Activated CD4-positive, alpha-beta memory T cell treated with anti-CD3 and anti-CD28 coated beads for 36 hours (primary cell): Measurements from ENCODE around the gene ARHGAP44. TPM values are rescaled to one million over a fixed set of nuclear protein-coding genes. Genes with fewer than 3 reads are reported as not detected.
"Not testable (repeated sequence)": the region's sequence is repeated elsewhere in the genome, so short reads cannot be mapped to it uniquely, and the experiment has no call there.

Experiments
- CTCF ChIA-PET: fragments of 350-600 bp; sonication (Branson Sonifier 250); formaldehyde crosslinking; loops from one replicate; lab custom pipeline; 2021; ENCODE audit warnings: antibody characterized with exemption, inconsistent platforms; lab: Charles Lee
- POLR2A ChIA-PET: fragments of 350-600 bp; sonication (Branson Sonifier 250); formaldehyde crosslinking; loops from one replicate; lab custom pipeline; 2021; ENCODE audit warnings: antibody characterized with exemption; lab: Charles Lee
- DNase-seq: peaks from one replicate; pipeline ENCODE4 v3.0.0-alpha.2; 2020
- H3K27ac Mint-ChIP-seq: one replicate; pipeline ENCODE4 v1.8.0; 2021; ENCODE audit warnings: mixed read lengths
- H3K27me3 Mint-ChIP-seq: one replicate; pipeline ENCODE4 v1.8.0; 2021; ENCODE audit warnings: mixed read lengths
- H3K36me3 Mint-ChIP-seq: one replicate; pipeline ENCODE4 v1.8.0; 2021; ENCODE audit warnings: mixed read lengths
- H3K4me1 Mint-ChIP-seq: one replicate; pipeline ENCODE4 v1.8.0; 2021; ENCODE audit warnings: low read depth, mixed read lengths
- H3K4me3 Mint-ChIP-seq: one replicate; pipeline ENCODE4 v1.8.0; 2021; ENCODE audit warnings: mild to moderate bottlenecking, mixed read lengths
- H3K9me3 Mint-ChIP-seq: one replicate; pipeline ENCODE4 v1.8.0; 2021; ENCODE audit warnings: mixed read lengths
- intact Hi-C: fragments of 100-400 bp; cut with micrococcal nuclease; formaldehyde crosslinking; loops from one replicate; pipeline ENCODE4 v1.15.1; 2023
- total RNA-seq, 2 experiments: library from RNA; stranded (reverse); gene quantifications; one replicate each; pipeline ENCODE4 v1.2.3, GENCODE V29; 2021

The ARHGAP44 gene
- total RNA-seq, 2 experiments from 2014 or later = not detected

DNA sequence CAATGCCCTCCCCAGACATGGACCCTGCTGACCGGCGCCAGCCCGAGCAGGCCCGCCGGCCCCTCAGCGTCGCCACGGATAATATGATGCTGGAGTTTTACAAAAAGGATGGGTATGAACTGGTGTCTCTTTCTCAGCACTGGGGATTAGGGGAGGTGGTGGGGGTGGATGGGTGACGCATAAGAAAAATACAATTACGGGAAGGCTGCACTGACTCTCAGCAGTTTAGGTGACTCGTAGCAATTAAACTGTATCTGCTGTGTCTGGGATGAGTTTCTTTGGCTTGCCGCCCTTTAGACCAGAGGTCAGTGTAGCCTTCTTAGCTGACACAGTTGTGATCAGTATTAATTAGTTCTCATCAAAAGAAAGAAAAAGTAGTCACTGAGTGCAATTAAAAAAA is 169.5 kb downstream of the ARHGAP44 start:
- ChIA-PET POLR2A (no interaction called here), CTCF (no interaction called here)
- DNase-seq = no peak
- H3K9me3 Mint-ChIP-seq = peaks cover 12% of the 10 kb centered on the region
- intact Hi-C loops = no loop called here
- peaks cover 3% of the 10 kb centered on the region for H3K27me3 Mint-ChIP-seq
- H3K27ac Mint-ChIP-seq = no peak overlapping the region
- H3K4me3 Mint-ChIP-seq = no peak overlapping the region
- no peaks in the 10 kb centered on the region for H3K36me3 Mint-ChIP-seq
- no peaks in the 10 kb centered on the region for H3K4me1 Mint-ChIP-seq

DNA sequence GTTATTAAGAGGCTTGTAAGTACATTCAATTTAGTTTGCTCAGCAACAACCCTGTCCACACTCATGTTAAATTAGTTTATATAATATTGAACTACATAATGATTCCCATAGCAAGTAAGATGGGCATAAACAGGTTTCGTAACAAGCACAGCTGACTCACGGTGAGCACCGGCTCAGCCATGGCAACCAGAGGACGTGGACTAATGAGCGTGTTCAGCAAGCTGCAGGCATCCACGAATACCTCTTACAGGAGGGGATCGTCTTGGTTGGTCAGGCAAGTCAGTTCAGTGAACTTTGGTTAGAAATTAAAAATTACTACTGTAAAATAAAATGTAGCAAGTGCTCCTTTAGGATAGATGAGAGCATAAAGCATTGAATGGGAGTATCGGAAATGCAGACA is 170.1 kb downstream of the ARHGAP44 start:
- no peak for DNase-seq
- H3K36me3 Mint-ChIP-seq = no peaks in the 10 kb centered on the region
- CTCF ChIA-PET = no interaction called here

DNA sequence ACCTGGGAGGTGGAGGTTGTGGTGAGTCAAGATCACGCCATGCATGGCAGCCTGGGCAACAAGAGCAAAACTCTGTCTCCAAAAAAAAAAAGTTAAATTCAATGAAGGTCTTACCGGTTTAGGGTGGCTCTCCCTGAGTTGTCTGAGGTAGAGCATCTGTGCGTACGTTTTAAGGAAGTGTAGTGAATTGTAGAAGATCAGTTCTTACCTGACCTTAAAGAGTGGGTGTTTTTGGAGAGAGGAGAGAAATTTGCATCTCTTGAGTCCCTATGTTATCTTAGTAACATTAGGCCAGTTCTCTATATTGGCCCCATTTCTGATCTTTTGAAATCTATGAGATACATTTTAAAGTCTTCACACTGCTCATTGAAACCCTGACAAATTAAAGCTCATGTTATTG is 172.4 kb downstream of the ARHGAP44 start:
- Mint-ChIP-seq H3K36me3 (no peaks in the 10 kb centered on the region), H3K27me3 (peaks cover 6% of the 10 kb centered on the region), H3K4me1 (no peaks in the 10 kb centered on the region), H3K27ac (no peak overlapping the region), H3K9me3 (peaks cover 12% of the 10 kb centered on the region), H3K4me3 (no peak overlapping the region)
- POLR2A ChIA-PET = no interaction called here
- intact Hi-C loops = no loop called here
- CTCF ChIA-PET = no interaction called here
- no peak for DNase-seq

More for the DNA sequence above, 170.1 kb downstream of the ARHGAP44 start:
- intact Hi-C loops = no loop called here
- H3K9me3 Mint-ChIP-seq = peaks cover 12% of the 10 kb centered on the region
- no peaks in the 10 kb centered on the region for H3K4me1 Mint-ChIP-seq
- POLR2A ChIA-PET = no interaction called here
- H3K27ac Mint-ChIP-seq = no peak overlapping the region
- peaks cover 3% of the 10 kb centered on the region for H3K27me3 Mint-ChIP-seq
- no peak overlapping the region for H3K4me3 Mint-ChIP-seq

DNA sequence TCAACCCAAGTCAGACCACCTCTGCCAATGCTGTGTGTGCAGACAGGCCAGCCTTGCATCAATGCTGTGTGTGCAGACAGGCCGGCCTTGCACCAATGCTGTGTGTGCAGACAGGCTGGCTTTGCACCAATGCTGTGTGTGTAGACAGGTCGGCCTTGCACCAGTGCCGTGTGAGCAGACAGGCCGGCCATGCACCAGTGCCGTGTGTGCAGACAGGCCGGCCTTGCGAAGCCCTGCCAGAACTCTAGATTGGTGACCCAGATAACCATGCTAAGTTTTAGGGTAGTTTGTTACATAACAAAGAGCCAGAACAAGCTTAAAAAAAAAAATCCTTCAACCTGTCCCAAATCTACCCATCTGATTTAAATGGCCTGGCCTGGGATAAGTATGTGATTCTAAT is 174.2 kb downstream of the ARHGAP44 start:
- ChIA-PET CTCF (no interaction called here), POLR2A (no interaction called here)
- intact Hi-C loops = no loop called here
- no peaks in the 10 kb centered on the region for H3K4me1 Mint-ChIP-seq
- H3K4me3 Mint-ChIP-seq = no peak overlapping the region
- H3K9me3 Mint-ChIP-seq = peaks cover 3% of the 10 kb centered on the region
- no peaks in the 10 kb centered on the region for H3K36me3 Mint-ChIP-seq
- H3K27me3 Mint-ChIP-seq = peaks cover 6% of the 10 kb centered on the region
- H3K27ac Mint-ChIP-seq = no peak overlapping the region
- DNase-seq = no peak

DNA sequence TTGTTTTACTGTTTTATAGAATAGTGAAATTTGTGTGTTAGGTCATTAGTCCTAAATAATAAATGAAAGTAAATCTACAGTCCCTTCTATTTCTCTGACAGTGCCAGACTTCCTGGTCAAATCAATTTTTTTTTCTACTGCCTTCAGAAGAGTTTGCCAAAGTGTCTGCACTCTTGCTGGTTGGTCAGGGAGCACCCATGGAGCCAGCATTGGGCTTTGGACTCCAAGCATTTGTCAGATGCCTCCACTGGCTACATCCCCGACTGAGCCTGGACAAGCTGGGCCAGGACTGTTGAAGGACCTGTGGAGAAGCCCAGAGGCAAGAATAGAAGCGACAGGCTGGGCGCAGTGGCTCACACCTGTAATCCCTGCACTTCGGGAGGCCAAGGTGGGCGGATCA is 174.9 kb downstream of the ARHGAP44 start:
- no peak overlapping the region for H3K4me3 Mint-ChIP-seq
- no peaks in the 10 kb centered on the region for H3K9me3 Mint-ChIP-seq
- no peak for DNase-seq
- H3K27ac Mint-ChIP-seq = no peak overlapping the region
- CTCF ChIA-PET = no interaction called here
- intact Hi-C loops = no loop called here
- H3K27me3 Mint-ChIP-seq = peaks cover 6% of the 10 kb centered on the region
- POLR2A ChIA-PET = no interaction called here
- H3K4me1 Mint-ChIP-seq = no peaks in the 10 kb centered on the region
- no peaks in the 10 kb centered on the region for H3K36me3 Mint-ChIP-seq

DNA sequence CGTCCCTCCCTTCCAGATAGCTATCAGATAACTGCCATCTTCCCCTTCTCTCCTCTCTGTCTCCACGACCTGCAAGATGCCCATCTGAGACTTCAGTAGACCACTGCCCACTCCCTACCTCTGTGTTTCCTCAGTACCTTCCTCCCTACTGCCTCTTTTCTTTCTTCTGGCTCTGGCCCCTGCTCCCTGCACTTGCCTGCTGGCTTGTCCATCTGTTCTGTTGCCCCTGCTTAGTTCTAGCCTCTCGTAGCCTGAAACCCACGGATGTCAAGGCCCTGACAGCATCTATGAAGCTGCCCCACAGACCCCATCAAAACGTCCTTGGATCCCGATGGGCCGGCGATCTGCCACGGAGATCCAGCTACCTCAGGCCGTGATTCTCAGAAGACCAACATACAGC is 175.5 kb downstream of the ARHGAP44 start:
- peaks cover 7% of the 10 kb centered on the region for H3K27me3 Mint-ChIP-seq
- intact Hi-C loops = no loop called here
- ChIA-PET CTCF (no interaction called here), POLR2A (no interaction called here)
- no peak overlapping the region for H3K27ac Mint-ChIP-seq
- DNase-seq = no peak
- H3K36me3 Mint-ChIP-seq = no peaks in the 10 kb centered on the region
- no peak overlapping the region for H3K4me3 Mint-ChIP-seq
- H3K9me3 Mint-ChIP-seq = no peaks in the 10 kb centered on the region
- no peaks in the 10 kb centered on the region for H3K4me1 Mint-ChIP-seq

DNA sequence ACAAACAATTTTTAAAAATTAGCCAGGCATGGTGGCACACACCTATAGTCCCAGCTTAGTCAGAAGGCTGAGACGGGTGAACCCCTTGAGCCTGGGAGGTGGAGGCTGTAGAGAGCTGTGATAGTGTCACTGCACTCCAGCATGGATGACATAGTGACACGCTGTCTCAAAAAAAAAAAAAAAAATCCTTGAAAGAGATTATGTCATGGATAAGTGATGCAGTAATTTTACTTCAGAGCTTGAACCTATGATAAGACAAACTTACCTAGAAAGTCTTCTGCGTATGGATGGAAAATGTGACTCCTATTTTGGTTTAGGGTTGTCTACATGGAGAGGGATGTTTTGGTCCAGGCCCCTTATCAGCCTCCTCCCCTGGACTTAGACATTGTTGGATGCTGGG is 176.7 kb downstream of the ARHGAP44 start:
- ChIA-PET CTCF (no interaction called here), POLR2A (no interaction called here)
- no peaks in the 10 kb centered on the region for H3K4me1 Mint-ChIP-seq
- intact Hi-C loops = no loop called here
- H3K4me3 Mint-ChIP-seq = no peak overlapping the region
- H3K27me3 Mint-ChIP-seq = peaks cover 7% of the 10 kb centered on the region
- DNase-seq = no peak
- no peaks in the 10 kb centered on the region for H3K9me3 Mint-ChIP-seq
- H3K27ac Mint-ChIP-seq = no peak overlapping the region
- no peaks in the 10 kb centered on the region for H3K36me3 Mint-ChIP-seq

DNA sequence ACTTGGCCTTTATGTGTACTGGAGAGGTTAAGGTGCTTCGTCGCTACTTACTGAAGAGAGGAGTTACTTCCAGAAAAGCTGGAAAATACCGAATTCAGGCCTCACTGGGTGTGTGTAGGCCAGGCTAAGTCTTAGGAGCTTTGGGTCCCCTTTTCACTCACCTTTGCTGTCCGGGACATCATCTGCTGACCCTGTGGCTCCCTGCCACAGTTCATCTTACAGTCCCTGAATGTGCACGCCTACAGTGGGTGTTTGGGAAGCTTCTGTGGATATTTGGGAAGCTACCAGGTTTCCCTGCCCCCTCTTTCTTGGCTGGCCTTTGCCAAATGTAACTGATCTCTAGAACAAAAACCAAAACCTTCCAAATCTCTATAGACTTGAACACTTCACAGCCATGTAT is 177.1 kb downstream of the ARHGAP44 start:
- intact Hi-C loops = no loop called here
- peaks cover 7% of the 10 kb centered on the region for H3K27me3 Mint-ChIP-seq
- H3K4me3 Mint-ChIP-seq = no peak overlapping the region
- H3K27ac Mint-ChIP-seq = no peak overlapping the region
- POLR2A ChIA-PET = no interaction called here
- no peaks in the 10 kb centered on the region for H3K9me3 Mint-ChIP-seq
- CTCF ChIA-PET = no interaction called here
- no peaks in the 10 kb centered on the region for H3K36me3 Mint-ChIP-seq
- H3K4me1 Mint-ChIP-seq = no peaks in the 10 kb centered on the region
- DNase-seq = no peak

DNA sequence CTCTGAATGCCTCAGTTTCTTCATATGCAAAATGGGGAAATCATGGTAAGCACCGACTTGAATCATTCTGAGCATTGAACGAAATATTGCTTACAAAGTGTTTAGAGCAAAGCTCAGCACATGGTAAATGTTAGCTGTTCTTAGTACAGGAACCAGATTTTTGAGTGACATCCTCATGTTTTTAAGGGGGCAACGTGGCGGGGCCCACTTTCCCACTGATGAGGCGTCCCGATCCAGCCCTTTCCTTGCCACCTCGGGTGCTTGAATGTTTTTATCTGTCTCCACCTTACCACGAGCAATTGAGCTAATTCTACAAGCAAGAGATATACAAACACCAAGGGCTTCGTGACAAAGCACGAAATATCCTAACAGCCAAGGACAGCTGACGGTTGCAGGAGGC is 178.7 kb downstream of the ARHGAP44 start:
- no peak for DNase-seq
- H3K27ac Mint-ChIP-seq = no peak overlapping the region
- POLR2A ChIA-PET = no interaction called here
- H3K36me3 Mint-ChIP-seq = no peaks in the 10 kb centered on the region
- H3K4me1 Mint-ChIP-seq = no peaks in the 10 kb centered on the region
- no peak overlapping the region for H3K4me3 Mint-ChIP-seq
- peaks cover 10% of the 10 kb centered on the region for H3K27me3 Mint-ChIP-seq
- intact Hi-C loops = no loop called here
- CTCF ChIA-PET = no interaction called here
- H3K9me3 Mint-ChIP-seq = no peaks in the 10 kb centered on the region

DNA sequence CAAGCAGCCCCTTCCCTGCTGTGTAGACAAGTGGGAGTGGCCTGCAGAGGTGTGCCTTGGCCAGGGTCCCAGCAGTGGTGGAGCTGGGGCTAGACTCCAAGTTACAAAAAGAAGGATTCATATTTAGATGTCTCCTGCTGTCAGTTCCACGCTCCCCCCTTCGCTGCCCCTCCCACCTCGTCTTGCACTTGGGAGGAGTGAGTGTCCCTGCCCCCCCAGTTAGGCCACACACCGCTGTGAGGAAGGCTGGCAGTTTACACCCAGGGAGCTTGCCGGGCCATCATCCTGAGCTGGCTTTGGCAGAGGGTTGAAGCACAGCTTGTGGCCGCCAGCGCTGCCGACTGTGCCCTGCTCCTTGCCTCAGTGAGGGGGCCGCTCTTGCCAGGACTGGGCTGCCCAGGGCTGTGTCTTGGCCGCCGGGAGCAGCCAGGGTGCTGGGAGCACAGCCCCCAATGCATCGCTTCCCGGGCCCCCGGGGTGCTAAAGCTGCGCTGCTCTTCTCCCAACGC is 184.3 kb downstream of the ARHGAP44 start:
- ChIA-PET POLR2A (no interaction called here), CTCF (no interaction called here)
- Mint-ChIP-seq H3K4me1 (peaks cover 3% of the 10 kb centered on the region), H3K36me3 (no peaks in the 10 kb centered on the region), H3K9me3 (no peaks in the 10 kb centered on the region), H3K27ac (no peak overlapping the region), H3K4me3 (no peak overlapping the region), H3K27me3 (peaks cover 30% of the 10 kb centered on the region)
- DNase-seq = no peak
- intact Hi-C loops = no loop called here

DNA sequence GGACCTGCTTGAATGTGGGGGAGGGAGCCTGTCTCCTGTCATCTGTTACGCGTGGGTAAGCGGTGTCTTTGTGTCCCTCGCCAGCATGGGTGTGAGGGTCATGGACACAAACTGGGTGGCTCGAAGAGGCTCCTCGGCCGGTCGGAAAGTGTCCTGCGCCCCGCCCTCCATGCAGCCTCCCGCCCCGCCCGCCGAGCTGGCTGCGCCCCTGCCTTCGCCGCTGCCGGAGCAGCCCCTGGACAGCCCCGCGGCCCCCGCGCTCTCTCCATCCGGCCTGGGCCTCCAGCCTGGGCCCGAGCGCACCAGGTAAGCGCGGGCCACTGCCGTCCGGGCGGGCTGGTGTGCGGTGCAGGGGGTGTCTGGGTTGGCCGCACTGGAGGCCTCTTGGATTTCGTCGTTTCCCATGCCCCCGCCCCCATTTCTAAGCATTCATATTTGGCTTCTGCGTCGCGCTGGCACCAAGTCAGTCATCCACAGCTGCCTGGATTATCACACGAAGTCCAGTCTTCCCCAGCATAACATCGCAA is 184.8 kb downstream of the ARHGAP44 start:
- H3K9me3 Mint-ChIP-seq = no peaks in the 10 kb centered on the region
- H3K27ac Mint-ChIP-seq = no peak overlapping the region
- H3K4me3 Mint-ChIP-seq = no peak overlapping the region
- ChIA-PET CTCF (no interaction called here), POLR2A (no interaction called here)
- no peaks in the 10 kb centered on the region for H3K36me3 Mint-ChIP-seq
- DNase-seq = no peak
- H3K27me3 Mint-ChIP-seq = peaks cover 30% of the 10 kb centered on the region
- peaks cover 3% of the 10 kb centered on the region for H3K4me1 Mint-ChIP-seq
- intact Hi-C loops = no loop called here

DNA sequence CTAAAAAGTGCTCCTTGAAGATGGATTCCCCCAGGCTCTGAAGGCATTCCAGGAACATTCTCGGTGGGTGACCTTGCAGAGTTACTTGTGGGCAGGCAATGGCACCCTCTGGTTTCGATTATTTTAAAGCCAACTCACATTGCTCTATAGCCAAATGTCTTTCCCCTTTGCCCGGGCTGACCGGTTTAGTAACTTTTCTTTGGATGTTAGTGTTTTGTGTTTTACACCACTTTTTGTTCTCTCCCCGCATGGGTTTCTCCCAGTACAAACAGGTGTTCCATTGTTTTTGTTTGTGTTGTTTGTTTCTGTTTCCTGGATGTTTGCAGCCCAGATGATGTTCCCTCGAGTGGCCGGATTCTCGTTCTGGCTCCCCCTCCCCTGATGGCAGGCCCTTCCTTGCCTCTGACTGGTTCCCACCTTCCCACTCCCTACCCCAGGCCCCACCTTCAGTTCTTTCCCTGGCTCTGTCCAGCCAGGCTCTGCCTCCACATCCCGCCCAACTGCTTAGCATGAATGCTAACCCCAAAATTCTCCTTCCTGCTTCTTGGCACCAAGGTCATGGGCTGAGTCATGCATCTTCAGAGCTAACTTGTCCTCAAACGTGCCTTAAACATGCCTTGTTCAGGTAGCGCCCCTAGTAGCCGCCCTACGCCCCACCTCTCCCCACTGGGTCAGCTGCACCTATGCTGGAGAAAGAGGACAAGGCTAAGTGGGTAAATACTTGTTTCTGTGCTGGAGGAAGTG is 187.9 kb downstream of the ARHGAP44 start:
- CTCF ChIA-PET = no interaction called here
- H3K27me3 Mint-ChIP-seq = peaks cover 32% of the 10 kb centered on the region
- POLR2A ChIA-PET = no interaction called here
- no peaks in the 10 kb centered on the region for H3K9me3 Mint-ChIP-seq
- H3K4me3 Mint-ChIP-seq = no peak overlapping the region
- H3K36me3 Mint-ChIP-seq = no peaks in the 10 kb centered on the region
- intact Hi-C loops = no loop called here
- H3K4me1 Mint-ChIP-seq = peaks cover 3% of the 10 kb centered on the region
- no peak overlapping the region for H3K27ac Mint-ChIP-seq
- DNase-seq = no peak

DNA sequence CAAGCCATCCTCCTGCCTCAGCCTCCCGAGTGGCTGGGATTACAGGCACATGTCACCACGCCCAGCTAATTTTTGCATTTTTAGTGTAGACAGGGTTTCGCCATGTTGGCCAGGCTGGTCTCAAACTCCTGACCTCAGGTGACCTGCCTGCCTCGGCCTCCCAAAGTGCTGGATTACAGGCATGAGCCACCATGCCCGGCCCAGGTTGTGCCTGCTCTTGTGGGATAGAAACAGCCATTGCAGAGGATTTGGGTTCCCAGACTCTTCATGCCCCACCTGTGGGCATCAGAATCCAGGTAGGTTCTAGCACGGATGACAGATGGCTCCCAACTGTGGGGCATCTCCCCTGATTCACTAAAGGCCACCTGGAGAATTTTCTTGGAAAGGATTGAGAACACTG is 189.5 kb downstream of the ARHGAP44 start:
- H3K27ac Mint-ChIP-seq, H3K4me1 Mint-ChIP-seq, H3K36me3 Mint-ChIP-seq, H3K4me3 Mint-ChIP-seq, intact Hi-C loops, H3K9me3 Mint-ChIP-seq, POLR2A ChIA-PET, DNase-seq, CTCF ChIA-PET: not testable (repeated sequence)
- peaks cover 27% of the 10 kb centered on the region for H3K27me3 Mint-ChIP-seq
